ENCODE data around the gene PMEPA1.
A peak's percentile ranks its signal among the peaks of the same experiment; 100 is the strongest.

PMEPA1 gene, protein sequence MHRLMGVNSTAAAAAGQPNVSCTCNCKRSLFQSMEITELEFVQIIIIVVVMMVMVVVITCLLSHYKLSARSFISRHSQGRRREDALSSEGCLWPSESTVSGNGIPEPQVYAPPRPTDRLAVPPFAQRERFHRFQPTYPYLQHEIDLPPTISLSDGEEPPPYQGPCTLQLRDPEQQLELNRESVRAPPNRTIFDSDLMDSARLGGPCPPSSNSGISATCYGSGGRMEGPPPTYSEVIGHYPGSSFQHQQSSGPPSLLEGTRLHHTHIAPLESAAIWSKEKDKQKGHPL

DNA sequence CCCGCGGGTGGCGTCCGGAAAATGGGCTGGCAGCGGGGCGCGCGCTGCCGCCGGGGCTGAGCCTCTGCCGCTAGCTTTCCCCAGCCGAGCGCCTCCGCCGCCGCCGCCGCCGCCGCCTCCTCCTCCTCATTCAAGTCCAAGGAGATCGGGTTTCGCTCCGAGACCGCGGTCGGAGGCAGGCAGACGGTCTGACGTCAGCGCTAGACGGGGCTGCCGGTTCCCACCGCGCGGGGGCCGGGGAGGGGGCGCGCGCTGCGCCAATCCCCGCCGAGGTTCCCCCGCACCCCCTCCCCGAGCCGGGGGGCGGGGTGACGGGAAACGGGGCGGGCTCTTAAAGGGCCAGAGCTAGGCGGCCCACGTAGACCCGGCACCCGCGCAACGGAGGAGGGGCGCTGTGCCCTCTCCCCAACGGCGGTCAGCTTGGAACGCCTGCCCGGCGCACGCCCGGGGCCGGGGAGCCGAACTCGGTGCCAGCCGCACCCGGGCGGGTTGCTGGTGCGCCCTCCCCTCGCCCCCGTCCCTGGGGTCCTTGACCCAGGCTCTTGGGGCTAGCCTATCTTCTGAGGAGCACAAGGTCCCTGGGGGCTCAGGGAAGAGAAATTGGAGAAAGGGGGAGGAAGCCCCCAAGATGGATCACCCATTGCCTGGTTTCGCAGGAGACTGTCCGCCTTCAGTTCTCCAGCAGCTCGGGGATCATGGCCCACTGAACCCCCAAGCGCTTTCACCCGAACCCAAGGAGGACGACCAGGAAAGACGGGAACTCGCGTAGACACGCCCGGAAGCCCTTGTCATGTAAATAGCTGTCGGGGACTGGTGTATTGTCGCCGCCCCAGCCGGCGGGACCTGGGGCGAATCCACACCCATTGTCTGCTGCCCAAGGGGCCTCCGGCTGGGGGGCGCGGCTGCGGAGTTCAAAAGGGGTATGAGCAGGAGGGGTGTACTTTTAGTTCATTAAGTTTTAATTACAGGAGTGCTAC, at the start of gene PMEPA1:
PMEPA1 (minus strand) TSS at position 193 of the 977 bp plus-strand sequence. CDS start 433 bp downstream, outside the sequence.
- DNase-seq = peak; percentile 92

- no peak for DNase-seq
Observed at GRCh38 chr20:57757767-57758166, 48.0 kb upstream of the PMEPA1 start.

- no peak for DNase-seq
Observed at GRCh38 chr20:57756921-57757320, 47.1 kb upstream of the PMEPA1 start.

DNA sequence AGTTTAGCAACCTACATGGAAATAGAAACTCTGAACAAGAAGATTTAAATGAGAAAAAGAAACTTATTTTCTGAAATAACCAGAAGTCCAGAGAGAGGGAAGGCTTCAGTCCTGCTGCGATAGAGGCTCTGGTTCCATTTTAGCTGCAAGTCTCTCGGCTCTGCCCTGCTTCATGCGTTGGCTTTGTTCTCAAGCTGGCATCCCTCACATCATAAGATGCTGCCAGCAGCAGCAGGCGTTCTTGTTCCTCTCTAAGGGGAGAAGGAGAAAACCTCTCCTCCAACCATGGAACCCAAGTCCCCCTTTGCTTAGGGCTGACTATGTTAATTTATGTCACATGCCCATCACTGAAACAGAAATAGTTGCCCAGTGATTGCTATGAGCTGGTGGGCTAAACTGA, 46.4 kb upstream of the PMEPA1 start:
- DNase-seq = no peak

GRCh38 chr20:57755609-57756008, 45.8 kb upstream of the PMEPA1 start:
- no peak for DNase-seq

DNA sequence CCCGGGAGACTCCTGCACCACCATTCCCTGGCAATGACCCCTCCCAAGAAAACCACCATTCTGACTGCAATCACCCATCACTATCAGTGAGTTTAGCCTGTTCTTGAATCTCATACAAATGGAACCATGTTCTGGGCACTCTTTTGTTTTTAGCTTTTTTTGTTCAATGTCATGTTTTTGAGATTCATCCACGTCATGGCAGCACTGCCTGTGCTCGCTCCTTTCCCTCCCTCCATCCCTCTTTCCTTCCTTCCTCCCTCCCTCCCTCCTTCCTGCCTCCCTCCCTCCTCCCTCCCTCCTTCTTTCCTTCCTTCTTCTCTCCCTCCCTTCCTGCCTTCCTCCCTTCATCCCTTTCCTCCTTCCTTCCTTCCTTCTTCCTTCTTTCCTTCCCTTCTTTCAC, 44.4 kb upstream of the PMEPA1 start:
- DNase-seq = no peak

GRCh38 chr20:57753332-57754164, 43.7 kb upstream of the PMEPA1 start:
- DNase-seq = no peak

DNA sequence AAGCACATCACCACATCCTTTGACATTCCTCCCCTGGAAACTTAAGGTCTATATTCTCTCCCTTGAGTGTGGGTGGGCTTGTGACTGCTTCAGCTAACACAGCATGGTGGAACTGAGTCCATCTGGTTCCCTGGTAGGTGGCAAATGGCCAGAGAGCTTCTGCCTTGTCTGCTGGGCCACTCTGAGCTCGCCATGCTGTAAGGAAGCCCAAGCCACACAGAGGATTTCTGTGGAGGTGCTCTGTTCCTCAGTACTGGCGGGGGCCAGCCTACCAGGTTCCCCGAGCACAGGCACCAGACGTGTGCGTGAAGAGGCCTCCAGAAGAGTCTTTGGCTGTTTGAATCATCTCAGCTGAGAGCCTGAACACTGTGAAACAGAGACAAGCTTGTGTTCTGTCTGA, 41.6 kb upstream of the PMEPA1 start:
- no peak for DNase-seq

DNA sequence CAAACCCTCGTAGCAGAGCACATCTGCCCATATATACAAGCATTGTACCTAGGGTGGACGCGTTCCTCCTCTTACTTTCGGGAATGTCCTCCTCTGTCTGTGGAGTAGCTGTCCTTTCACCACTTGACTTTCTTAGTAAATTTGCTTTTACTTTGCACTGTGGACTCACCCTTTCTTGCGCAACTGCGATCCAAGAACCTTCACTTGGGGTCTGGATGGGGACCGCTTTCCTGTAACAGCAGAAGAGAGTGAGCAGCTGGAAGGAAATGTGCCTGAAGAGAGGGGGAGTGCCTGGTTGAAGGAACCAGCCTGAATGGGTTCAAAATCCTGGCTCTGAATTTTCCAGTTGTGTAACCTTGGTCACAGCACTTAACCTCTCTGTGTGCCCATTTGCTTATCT, 40.1 kb upstream of the PMEPA1 start:
- peak; percentile 15 for DNase-seq

GRCh38 chr20:57749131-57749690, 39.4 kb upstream of the PMEPA1 start:
- DNase-seq = peak; percentile 49

DNA sequence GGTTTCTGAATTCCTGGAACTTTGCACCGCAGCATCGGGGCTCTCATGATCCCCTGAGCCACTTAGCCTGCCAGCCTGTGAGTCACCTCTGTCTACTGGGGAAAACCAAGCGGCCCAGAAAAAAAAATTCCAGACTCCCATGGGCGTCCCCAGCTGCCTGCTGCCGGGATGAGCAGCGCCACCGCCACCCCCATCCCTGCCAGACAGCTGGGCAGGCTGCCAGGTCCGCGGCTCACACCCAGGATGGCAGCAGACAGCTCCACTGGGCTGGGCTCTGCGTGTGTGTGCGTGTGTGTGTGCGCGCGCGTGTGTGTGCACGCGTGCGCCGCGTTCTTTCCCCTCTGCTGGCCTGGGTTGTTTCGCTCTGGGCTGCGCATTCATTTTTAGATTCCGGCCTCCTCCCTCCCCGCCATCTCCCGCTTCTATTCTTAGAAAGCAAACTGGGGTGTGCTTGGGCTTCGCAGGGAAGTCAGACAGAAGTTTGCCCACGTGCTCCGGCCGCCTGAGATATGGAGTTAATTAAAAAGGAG, 38.9 kb upstream of the PMEPA1 start:
- DNase-seq = peak; percentile 70

DNA sequence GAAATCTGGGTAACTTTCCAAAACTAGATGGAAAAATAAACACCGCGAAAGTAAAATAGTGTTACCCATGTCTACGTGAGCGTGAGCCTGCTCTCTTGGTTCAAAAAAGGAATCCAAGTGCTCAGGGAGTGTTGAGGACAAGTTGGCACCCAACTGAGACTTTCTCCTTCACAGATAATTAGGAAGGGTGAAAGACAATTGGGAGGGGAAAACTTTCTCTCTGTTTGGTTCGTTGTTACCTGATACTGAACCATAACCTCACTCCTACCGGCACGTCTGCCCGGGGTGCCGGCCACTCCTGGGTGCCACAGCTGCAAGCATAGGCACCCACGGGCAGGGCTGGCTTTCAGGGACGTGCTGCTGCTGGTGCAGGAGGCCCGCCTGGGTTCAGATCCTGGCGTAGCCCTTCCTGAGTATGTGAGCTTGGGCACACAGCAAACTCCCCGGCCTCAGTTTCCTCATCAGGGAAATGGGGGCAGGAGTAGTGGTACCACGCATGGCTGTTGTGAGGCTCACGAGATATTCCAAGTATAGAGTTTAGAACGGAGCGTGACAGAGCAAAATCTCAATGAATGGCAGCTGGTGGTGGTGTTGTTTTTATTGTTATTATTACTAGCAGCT, 38.2 kb upstream of the PMEPA1 start:
- peak; percentile 15 for DNase-seq

GRCh38 chr20:57746832-57747404, 37.1 kb upstream of the PMEPA1 start:
- no peak for DNase-seq

DNA sequence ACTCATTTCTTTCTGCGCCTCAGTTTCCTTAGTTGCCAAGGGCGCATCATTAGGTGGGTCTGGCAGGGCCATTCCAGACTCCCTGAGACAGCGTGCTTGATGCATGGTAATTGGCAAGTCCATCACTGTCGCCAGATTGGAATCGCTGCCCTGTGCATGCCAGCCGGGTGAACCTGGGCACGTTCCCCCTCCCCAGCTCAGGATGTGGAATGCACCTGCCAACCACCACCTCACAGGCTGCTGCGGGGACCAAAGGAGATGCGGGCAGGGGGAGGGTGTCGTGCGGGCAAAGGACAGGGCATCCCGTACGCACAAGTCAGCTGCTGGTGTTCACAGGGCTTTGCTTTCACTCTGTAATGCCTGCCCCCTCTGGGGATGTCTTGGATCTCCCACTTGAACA, 36.4 kb upstream of the PMEPA1 start:
- DNase-seq = no peak

GRCh38 chr20:57744206-57744605, 34.4 kb upstream of the PMEPA1 start:
- no peak for DNase-seq

- no peak for DNase-seq
Observed at GRCh38 chr20:57743450-57744095, 33.8 kb upstream of the PMEPA1 start.

- peak; percentile 37 for DNase-seq
Observed at GRCh38 chr20:57742507-57743181, 32.8 kb upstream of the PMEPA1 start.

- no peak for DNase-seq
Observed at GRCh38 chr20:57738484-57738883, 28.7 kb upstream of the PMEPA1 start.

- no peak for DNase-seq
Observed at GRCh38 chr20:57738053-57738452, 28.2 kb upstream of the PMEPA1 start.

DNA sequence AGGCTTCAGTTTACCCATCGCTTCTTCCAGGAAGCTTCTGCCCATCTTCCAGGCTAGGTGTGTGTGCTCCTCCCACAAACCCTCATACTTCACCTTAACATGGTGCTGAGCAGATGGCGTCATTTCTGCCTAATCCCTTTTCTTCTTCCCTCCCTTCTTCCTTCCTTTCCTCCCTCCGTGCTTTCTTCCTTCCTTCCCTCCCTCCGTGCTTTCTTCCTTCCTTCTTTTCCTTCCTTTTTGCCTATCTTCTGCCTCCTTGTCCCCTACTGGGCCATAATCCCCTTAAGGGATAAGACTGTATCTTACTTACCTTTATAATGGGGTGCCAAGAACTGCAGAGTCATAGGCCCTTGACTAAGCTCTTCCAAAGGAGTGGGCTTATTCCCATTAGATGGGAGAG, 27.5 kb upstream of the PMEPA1 start:
- no peak for DNase-seq
